Brain microvascular endothelial cell (primary cell): ENCODE data around the gene IBA57.

ENCODE experiments used
- DNase-seq: peaks from one replicate; pipeline ENCODE4 v3.0.0-alpha.2; 2020
- H3K27ac ChIP-seq: fragments of 250-450 bp; sonication (Bioruptor Pico); 2 replicates; pipeline ENCODE4 v1.5.1; 2020; ENCODE audit warnings: mild to moderate bottlenecking, moderate library complexity
- H3K27me3 ChIP-seq: fragments of 250-450 bp; sonication (Bioruptor Pico); replicated peaks from 2 replicates; pipeline ENCODE4 v1.5.1; 2020; ENCODE audit warnings: mild to moderate bottlenecking
- H3K36me3 ChIP-seq: fragments of 250-450 bp; sonication (Bioruptor Pico); replicated peaks from 2 replicates; pipeline ENCODE4 v1.5.1; 2020; ENCODE audit warnings: mild to moderate bottlenecking
- H3K4me3 ChIP-seq: 2 replicates; pipeline ENCODE4 v1.5.1; 2011; ENCODE audit warnings: low read depth, mild to moderate bottlenecking, control low read depth, low read length, moderate library complexity
- CTCF ChIP-seq: IDR thresholded peaks from 2 replicates; pipeline ENCODE4 v1.5.1; 2011; ENCODE audit warnings: low read depth, mild to moderate bottlenecking, moderate library complexity, low read length, control low read depth, inconsistent platforms; ENCODE audit errors: missing control alignments
- in situ Hi-C: cut with HindIII; loops from 2 replicates; pipeline ENCODE4 v1.10.0; 2017; ENCODE audit warnings: low sequenced_read_pairs, low pct_ligation_motif_present

The IBA57 gene

GRCh38 chr1:228139406-228139930, 26.1 kb upstream of the IBA57 start:
- H3K27ac ChIP-seq: peak overlapping the region; percentile 89
- peak overlapping the region; percentile 93 for H3K4me3 ChIP-seq
- peaks cover 4% of the 10 kb centered on the region for H3K27me3 ChIP-seq
- in situ Hi-C loops: no loop called here
- no peak for TF ChIP-seq CTCF
- no peak for DNase-seq
- H3K36me3 ChIP-seq: peaks cover 5% of the 10 kb centered on the region

GRCh38 chr1:228139931-228140723, 25.5 kb upstream of the IBA57 start, which contains the start of gene GUK1:
Gene GUK1, plus strand, starts transcription at chr1:228140279. Its CDS starts 24 bp downstream, at chr1:228140303.
- H3K36me3 ChIP-seq: peaks cover 5% of the 10 kb centered on the region
- peak; percentile 20 for TF ChIP-seq CTCF
- H3K4me3 ChIP-seq: peak within 1 kb of the TSS; percentile 93
- H3K27ac ChIP-seq: peak within 1 kb of the TSS; percentile 89
- peaks cover 4% of the 10 kb centered on the region for H3K27me3 ChIP-seq
- peak; percentile 100 for DNase-seq
- in situ Hi-C loops: no loop called here

GRCh38 chr1:228140724-228141225, 24.8 kb upstream of the IBA57 start:
- Histone ChIP-seq H3K27me3 (peaks cover 4% of the 10 kb centered on the region), H3K4me3 (peak overlapping the region; percentile 93), H3K36me3 (peaks cover 5% of the 10 kb centered on the region), H3K27ac (peak overlapping the region; percentile 89)
- no peak for DNase-seq
- in situ Hi-C loops: no loop called here
- no peak for TF ChIP-seq CTCF

GRCh38 chr1:228141226-228142044, 24.2 kb upstream of the IBA57 start:
- peaks cover 5% of the 10 kb centered on the region for H3K36me3 ChIP-seq
- no peak for TF ChIP-seq CTCF
- DNase-seq: no peak
- in situ Hi-C loops: no loop called here
- H3K27ac ChIP-seq: peak overlapping the region; percentile 89
- H3K4me3 ChIP-seq: peak overlapping the region; percentile 93
- no peaks in the 10 kb centered on the region for H3K27me3 ChIP-seq

GRCh38 chr1:228142155-228142691, 23.4 kb upstream of the IBA57 start:
- in situ Hi-C loops: no loop called here
- Histone ChIP-seq H3K27me3 (no peaks in the 10 kb centered on the region), H3K27ac (no peak overlapping the region), H3K36me3 (peaks cover 7% of the 10 kb centered on the region), H3K4me3 (no peak overlapping the region)
- TF ChIP-seq CTCF: no peak
- no peak for DNase-seq
